ENCODE measurements around the gene ITGA2B. TPM values are rescaled to one million over a fixed set of nuclear protein-coding genes. Genes with fewer than 3 reads are reported as not detected.
"Not testable (repeated sequence)": the region's sequence is repeated elsewhere in the genome, so short reads cannot be mapped to it uniquely, and the experiment has no call there.

Gene ITGA2B
- total RNA-seq, 1 experiment from 2014 or later: 3.1 TPM

DNA sequence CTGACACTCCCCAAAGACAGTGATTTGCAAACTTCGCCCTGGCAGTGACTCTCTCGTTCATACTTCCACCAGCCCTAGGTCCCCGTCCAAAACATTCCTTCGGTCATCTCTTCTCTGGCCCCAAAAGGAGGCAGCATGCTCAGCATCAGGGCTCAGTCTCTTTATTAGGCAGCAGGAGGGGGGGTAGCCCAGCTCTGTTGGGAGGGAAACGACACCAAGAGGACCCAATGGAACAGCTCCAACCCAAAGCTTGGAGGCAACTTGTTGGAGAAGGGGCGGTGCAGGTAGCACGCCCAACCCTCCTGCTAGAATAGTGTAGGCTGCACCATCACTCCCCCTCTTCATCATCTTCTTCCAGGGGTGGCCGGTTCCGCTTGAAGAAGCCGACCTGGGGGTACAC lies 17.4 kb downstream of the ITGA2B start:
- intact Hi-C loops (cut with micrococcal nuclease): no loop called here
- no peaks in the 10 kb centered on the region for H3K9me3 ChIP-seq (ENCODE audit: low read length)
- H3F3A ChIP-seq (ENCODE audit: low read length, unreplicated experiment): no peaks in the 10 kb centered on the region
- no peaks in the 10 kb centered on the region for H4K20me1 ChIP-seq (ENCODE audit: low read length)
- no peak overlapping the region for H2AFZ ChIP-seq (ENCODE audit: low read length)
- H3K9me2 ChIP-seq (replicated peaks; ENCODE audit: low read length): no peaks in the 10 kb centered on the region
- POLR2A ChIA-PET (ENCODE audit: unreplicated experiment): no interaction called here
- TF ChIP-seq EZH2 (IDR thresholded peaks at IDR 0.05; ENCODE audit: low read length, unreplicated experiment) (no peak), EZH2phosphoT487 (IDR thresholded peaks at IDR 0.05; ENCODE audit: borderline replicate concordance, low read length) (no peak)
- TF ChIP-seq, protein P1, sequence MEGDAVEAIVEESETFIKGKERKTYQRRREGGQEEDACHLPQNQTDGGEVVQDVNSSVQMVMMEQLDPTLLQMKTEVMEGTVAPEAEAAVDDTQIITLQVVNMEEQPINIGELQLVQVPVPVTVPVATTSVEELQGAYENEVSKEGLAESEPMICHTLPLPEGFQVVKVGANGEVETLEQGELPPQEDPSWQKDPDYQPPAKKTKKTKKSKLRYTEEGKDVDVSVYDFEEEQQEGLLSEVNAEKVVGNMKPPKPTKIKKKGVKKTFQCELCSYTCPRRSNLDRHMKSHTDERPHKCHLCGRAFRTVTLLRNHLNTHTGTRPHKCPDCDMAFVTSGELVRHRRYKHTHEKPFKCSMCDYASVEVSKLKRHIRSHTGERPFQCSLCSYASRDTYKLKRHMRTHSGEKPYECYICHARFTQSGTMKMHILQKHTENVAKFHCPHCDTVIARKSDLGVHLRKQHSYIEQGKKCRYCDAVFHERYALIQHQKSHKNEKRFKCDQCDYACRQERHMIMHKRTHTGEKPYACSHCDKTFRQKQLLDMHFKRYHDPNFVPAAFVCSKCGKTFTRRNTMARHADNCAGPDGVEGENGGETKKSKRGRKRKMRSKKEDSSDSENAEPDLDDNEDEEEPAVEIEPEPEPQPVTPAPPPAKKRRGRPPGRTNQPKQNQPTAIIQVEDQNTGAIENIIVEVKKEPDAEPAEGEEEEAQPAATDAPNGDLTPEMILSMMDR (conservative IDR thresholded peaks at IDR 0.05; ENCODE audit: low read depth, low read length): no peak
- no peak overlapping the region for H3K4me3 ChIP-seq (ENCODE audit: low read length)
- H3K79me2 ChIP-seq (ENCODE audit: low read length): no peaks in the 10 kb centered on the region
- no peak for ATAC-seq
- H3K27me3 ChIP-seq (ENCODE audit: low read length): no peaks in the 10 kb centered on the region
- BruUV-seq (replicated peaks): no TSS peak
- H3K4me2 ChIP-seq (ENCODE audit: low read length): no peak overlapping the region
- H3K9ac ChIP-seq (ENCODE audit: low read length): no peak overlapping the region
- DNase-seq: no peak
- CTCF ChIA-PET: no interaction called here
- H3K4me1 ChIP-seq (ENCODE audit: insufficient read depth, low read length): no peaks in the 10 kb centered on the region
- H3K27ac ChIP-seq (ENCODE audit: low read length): no peak overlapping the region
- H3K36me3 ChIP-seq (ENCODE audit: low read depth, low read length): no peaks in the 10 kb centered on the region

DNA sequence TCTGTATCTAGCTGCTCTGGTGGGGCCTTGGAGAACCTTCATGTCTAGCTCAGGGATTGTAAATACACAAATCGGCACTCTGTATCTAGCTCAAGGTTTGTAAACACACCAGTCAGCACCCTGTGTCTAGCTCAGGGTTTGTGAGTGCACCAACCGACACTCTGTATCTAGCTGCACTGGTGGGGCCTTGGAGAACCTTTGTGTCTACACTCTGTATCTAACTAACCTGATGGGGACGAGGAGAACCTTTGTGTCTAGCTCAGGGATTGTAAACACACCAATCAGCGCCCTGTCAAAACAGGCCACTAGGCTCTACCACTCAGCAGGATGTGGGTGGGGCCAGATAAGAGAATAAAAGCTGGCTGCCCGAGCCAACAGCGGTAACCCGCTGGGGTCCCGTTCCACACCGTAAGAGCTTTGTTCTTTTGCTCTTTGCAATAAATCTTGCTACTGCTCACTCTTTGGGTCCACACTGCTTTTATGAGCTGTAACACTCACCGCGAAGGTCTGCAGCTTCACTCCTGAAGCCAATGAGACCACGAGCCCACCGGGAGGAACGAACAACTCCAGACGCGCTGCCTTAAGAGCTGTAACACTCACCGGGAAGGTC lies 19.9 kb downstream of the ITGA2B start:
- H3K4me2 ChIP-seq (ENCODE audit: low read length); DNase-seq; H3K4me3 ChIP-seq (ENCODE audit: low read length); H3K27ac ChIP-seq (ENCODE audit: low read length); H2AFZ ChIP-seq (ENCODE audit: low read length); BruUV-seq (replicated peaks); CTCF ChIA-PET; intact Hi-C loops (cut with micrococcal nuclease); H3K9me2 ChIP-seq (replicated peaks; ENCODE audit: low read length); H3K36me3 ChIP-seq (ENCODE audit: low read depth, low read length); H3K9ac ChIP-seq (ENCODE audit: low read length); H4K20me1 ChIP-seq (ENCODE audit: low read length); ATAC-seq; H3K9me3 ChIP-seq (ENCODE audit: low read length); H3K79me2 ChIP-seq (ENCODE audit: low read length); H3K4me1 ChIP-seq (ENCODE audit: insufficient read depth, low read length); H3K27me3 ChIP-seq (ENCODE audit: low read length); H3F3A ChIP-seq (ENCODE audit: low read length, unreplicated experiment): not testable (repeated sequence)
- POLR2A ChIA-PET (ENCODE audit: unreplicated experiment): interaction anchor here (0.6 kb wide), 1 partner anchor 79 kb away, joined by 3 read pairs; no protein-coding TSS in a partner anchor

DNA sequence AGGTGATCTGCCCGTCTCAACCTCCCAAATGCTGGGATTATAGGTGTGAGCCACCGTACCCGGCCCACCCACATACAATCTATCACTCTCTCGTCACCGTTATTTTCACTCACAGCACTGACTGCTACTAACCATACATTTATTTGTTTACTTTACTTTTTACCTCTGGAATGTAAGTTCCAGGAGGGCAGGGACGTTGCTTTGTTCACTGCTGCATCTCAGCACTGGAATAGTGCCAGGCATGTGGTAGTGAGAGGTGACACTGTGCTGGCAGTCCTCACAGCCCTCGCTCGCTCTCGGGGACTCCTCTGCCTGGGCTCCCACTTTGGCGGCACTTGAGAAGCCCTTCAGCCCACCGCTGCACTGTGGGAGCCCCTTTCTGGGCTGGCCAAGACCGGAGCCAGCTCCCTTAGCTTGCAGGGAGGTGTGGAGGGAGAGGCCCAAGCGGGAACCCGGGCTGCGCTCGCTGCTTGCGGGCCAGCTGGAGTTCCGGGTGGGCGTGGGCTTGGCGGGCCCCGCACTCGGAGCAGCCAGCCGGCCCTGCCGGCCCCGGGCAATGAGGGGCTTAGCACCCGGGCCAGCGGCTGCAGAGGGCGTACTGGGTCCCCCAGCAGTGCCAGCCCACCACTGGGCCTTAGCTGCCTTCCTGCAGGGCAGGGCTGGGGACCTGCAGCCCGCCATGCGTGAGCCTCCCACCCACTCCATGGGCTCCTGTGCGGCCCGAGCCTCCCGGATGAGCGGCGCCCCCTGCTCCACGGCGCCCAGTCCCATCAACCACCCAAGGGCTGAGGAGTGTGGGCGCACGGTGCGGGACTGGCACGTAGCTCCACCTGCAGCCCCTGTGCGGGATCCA lies 20.8 kb downstream of the ITGA2B start:
- H3K4me3 ChIP-seq (ENCODE audit: low read length); ATAC-seq; DNase-seq; H3K79me2 ChIP-seq (ENCODE audit: low read length); H3K4me1 ChIP-seq (ENCODE audit: insufficient read depth, low read length); H3K4me2 ChIP-seq (ENCODE audit: low read length); H3K9me2 ChIP-seq (replicated peaks; ENCODE audit: low read length); intact Hi-C loops (cut with micrococcal nuclease); H3K9me3 ChIP-seq (ENCODE audit: low read length); H4K20me1 ChIP-seq (ENCODE audit: low read length); H2AFZ ChIP-seq (ENCODE audit: low read length); H3K27me3 ChIP-seq (ENCODE audit: low read length); CTCF ChIA-PET; H3K36me3 ChIP-seq (ENCODE audit: low read depth, low read length); H3K27ac ChIP-seq (ENCODE audit: low read length); H3K9ac ChIP-seq (ENCODE audit: low read length); BruUV-seq (replicated peaks); POLR2A ChIA-PET (ENCODE audit: unreplicated experiment); H3F3A ChIP-seq (ENCODE audit: low read length, unreplicated experiment): not testable (repeated sequence)

All from PC-3 (cell line).